IMR-90 (cell line): Measurements from ENCODE around the gene DPYD. TPM values are rescaled to one million over a fixed set of nuclear protein-coding genes. Genes with fewer than 3 reads are reported as not detected.

Experiments
- ATAC-seq: fragments of 200-7000 bp; cut with Tn5 transposase; 2 replicates; pipeline ENCODE4 v1.9.1; 2020; ENCODE audit warnings: low read depth, mild to moderate bottlenecking, moderate library complexity
- BruUV-seq: library from RNA; stranded (reverse); fragments of 400-500 nt; replicated peaks from 2 replicates; lab custom pipeline; 2021; lab: Mats Ljungman, UMichigan
- CTCF ChIA-PET: fragments of 300-600 bp; formaldehyde crosslinking; extraction: SDS; loops from one replicate; lab custom pipeline; 2021; ENCODE audit warnings: antibody characterized with exemption; lab: Yijun Ruan, JAX
- POLR2A ChIA-PET: fragments of 300-600 bp; sonication (Branson Sonifier 250); formaldehyde crosslinking; loops from one replicate; lab custom pipeline; 2022; ENCODE audit warnings: antibody characterized with exemption; ENCODE audit not compliant: unreplicated experiment; lab: Charles Lee
- DNase-seq: peaks from one replicate; pipeline ENCODE4 v3.0.0; 2013
- H2AFZ ChIP-seq: replicated peaks from 2 replicates; pipeline ENCODE3; 2013; ENCODE audit warnings: low read length, mild to moderate bottlenecking; ENCODE audit not compliant: poor library complexity
- H2AK5ac ChIP-seq: 2 replicates; pipeline ENCODE4 v1.6.1; 2013; ENCODE audit warnings: low read depth, low read length, inconsistent platforms
- H2AK9ac ChIP-seq: replicated peaks from 2 replicates; pipeline ENCODE3; 2013; ENCODE audit warnings: mild to moderate bottlenecking, low read depth, low read length, moderate library complexity; ENCODE audit not compliant: poor library complexity
- H2BK120ac ChIP-seq: 2 replicates; pipeline ENCODE4 v1.6.1; 2013; ENCODE audit warnings: low read depth, low read length, inconsistent platforms
- H2BK15ac ChIP-seq: 3 replicates; pipeline ENCODE4 v1.6.1; 2013; ENCODE audit warnings: low read depth, low read length, inconsistent platforms
- H2BK20ac ChIP-seq: 2 replicates; pipeline ENCODE4 v1.6.1; 2013; ENCODE audit warnings: low read depth, mild to moderate bottlenecking, inconsistent platforms, low read length, moderate library complexity
- H2BK5ac ChIP-seq: 2 replicates; pipeline ENCODE4 v1.6.1; 2013; ENCODE audit warnings: mild to moderate bottlenecking, low read depth, low read length, inconsistent platforms; ENCODE audit not compliant: poor library complexity, severe bottlenecking
- H3K14ac ChIP-seq: replicated peaks from 2 replicates; pipeline ENCODE4 v1.6.1; 2013; ENCODE audit warnings: low read depth, low read length, inconsistent platforms
- H3K18ac ChIP-seq: 2 replicates; pipeline ENCODE4 v1.6.1; 2013; ENCODE audit warnings: low read depth, low read length, control low read depth
- H3K23ac ChIP-seq: 2 replicates; pipeline ENCODE4 v1.6.1; 2013; ENCODE audit warnings: low read depth, low read length, inconsistent platforms
- H3K27ac ChIP-seq: 2 replicates; pipeline ENCODE4 v1.5.1; 2013; ENCODE audit warnings: mild to moderate bottlenecking, control low read depth, low read length; ENCODE audit not compliant: insufficient read depth
- H3K27me3 ChIP-seq: 2 replicates; pipeline ENCODE4 v1.6.1; 2013; ENCODE audit warnings: low read length; ENCODE audit not compliant: control insufficient read depth, insufficient read depth
- H3K36me3 ChIP-seq: 2 replicates; pipeline ENCODE4 v1.6.1; 2013; ENCODE audit warnings: low read length, mixed read lengths; ENCODE audit not compliant: control insufficient read depth, insufficient read depth
- H3K4ac ChIP-seq: 2 replicates; pipeline ENCODE4 v1.6.1; 2013; ENCODE audit warnings: low read depth, low read length, inconsistent platforms
- H3K4me1 ChIP-seq: 2 replicates; pipeline ENCODE4 v1.6.1; 2013; ENCODE audit warnings: low read length, mixed read lengths; ENCODE audit not compliant: control insufficient read depth, insufficient read depth
- H3K4me2 ChIP-seq: 2 replicates; pipeline ENCODE4 v1.6.1; 2013; ENCODE audit warnings: low read depth, mild to moderate bottlenecking, control low read depth, low read length, moderate library complexity
- H3K4me3 ChIP-seq: 2 replicates; pipeline ENCODE4 v1.5.1; 2013; ENCODE audit warnings: low read depth, mild to moderate bottlenecking, control low read depth, low read length, moderate library complexity; ENCODE audit not compliant: insufficient read depth
- H3K56ac ChIP-seq: 2 replicates; pipeline ENCODE4 v1.6.1; 2013; ENCODE audit warnings: low read length, inconsistent platforms; ENCODE audit not compliant: insufficient read depth; ENCODE audit errors: extremely low read depth
- H3K79me1 ChIP-seq, 2 experiments: 2 replicates each; pipeline ENCODE4 v1.6.1; 2013; ENCODE audit warnings: low read length in 2 of 2, inconsistent platforms in 1 of 2, low read depth in 1 of 2
- H3K9ac ChIP-seq: 2 replicates; pipeline ENCODE4 v1.6.1; 2013; ENCODE audit warnings: low read depth, low read length, control low read depth
- H3K9me1 ChIP-seq: 2 replicates; pipeline ENCODE4 v1.6.1; 2013; ENCODE audit warnings: low read length, inconsistent platforms; ENCODE audit not compliant: insufficient read depth
- H3K9me3 ChIP-seq: 2 replicates; pipeline ENCODE4 v1.6.1; 2013; ENCODE audit warnings: low read length; ENCODE audit not compliant: control insufficient read depth, insufficient read depth
- H4K20me1 ChIP-seq: 2 replicates; pipeline ENCODE4 v1.6.1; 2013; ENCODE audit warnings: low read length, inconsistent platforms; ENCODE audit not compliant: insufficient read depth
- H4K5ac ChIP-seq: 2 replicates; pipeline ENCODE4 v1.6.1; 2013; ENCODE audit warnings: mild to moderate bottlenecking, low read depth, low read length, control low read depth
- H4K8ac ChIP-seq, 2 experiments: 2 replicates each; pipeline ENCODE4 v1.6.1; 2013; ENCODE audit warnings: low read depth in 2 of 2, low read length in 2 of 2, control low read depth in 1 of 2, inconsistent platforms in 1 of 2
- H4K91ac ChIP-seq: 2 replicates; pipeline ENCODE4 v1.6.1; 2013; ENCODE audit warnings: low read depth, low read length, inconsistent platforms; ENCODE audit not compliant: insufficient read depth
- BHLHE40 ChIP-seq: fragments of 150-350 bp; IDR thresholded peaks from 2 replicates; pipeline ENCODE4 v1.6.1; 2016; ENCODE audit warnings: mild to moderate bottlenecking, low read depth, low read length
- CEBPB ChIP-seq: IDR thresholded peaks from 2 replicates; pipeline ENCODE4 v1.6.1; 2012; ENCODE audit warnings: low read depth, low read length, improper control_type of control experiment
- CHD1 ChIP-seq: IDR thresholded peaks from 2 replicates; pipeline ENCODE4 v1.6.1; 2012; ENCODE audit warnings: low read depth, low read length, improper control_type of control experiment
- CTCF ChIP-seq: conservative IDR thresholded peaks from 2 replicates; pipeline ENCODE4 v1.5.1; 2012; ENCODE audit warnings: mild to moderate bottlenecking, low read depth, low read length, improper control_type of control experiment
- MAFK ChIP-seq: IDR thresholded peaks from 2 replicates; pipeline ENCODE4 v1.6.1; 2012; ENCODE audit warnings: low read depth, low read length, improper control_type of control experiment
- MXI1 ChIP-seq: IDR thresholded peaks from 2 replicates; pipeline ENCODE4 v1.6.1; 2012; ENCODE audit warnings: low read depth, mild to moderate bottlenecking, low read length, moderate library complexity, borderline replicate concordance
- NFE2L2 ChIP-seq: fragments of 150-350 bp; IDR thresholded peaks from 2 replicates; pipeline ENCODE4 v1.6.1; 2016; ENCODE audit warnings: low read depth, mild to moderate bottlenecking, low read length
- POLR2A ChIP-seq: IDR thresholded peaks from 2 replicates; pipeline ENCODE4 v1.6.1; 2012; ENCODE audit warnings: mild to moderate bottlenecking, low read depth, low read length
- RCOR1 ChIP-seq: IDR thresholded peaks from 2 replicates; pipeline ENCODE4 v1.6.1; 2012; ENCODE audit warnings: mild to moderate bottlenecking, low read length, improper control_type of control experiment; ENCODE audit not compliant: insufficient replicate concordance
- SMC3 ChIP-seq: fragments of 150-350 bp; IDR thresholded peaks from 2 replicates; pipeline ENCODE4 v1.6.1; 2016; ENCODE audit warnings: low read depth, mild to moderate bottlenecking, antibody characterized with exemption, low read length, moderate library complexity
- WGBS, 2 experiments: methylation state at CpG; one replicate each; pipeline versions ENCODE4 v1.1.5 to v1.1.7; 2013; ENCODE audit warnings: missing lambda C conversion rate in 2 of 2; ENCODE audit not compliant: insufficient read length in 1 of 2; ENCODE audit errors: extremely low coverage in 2 of 2; 5-methylcytosine and 5-hydroxymethylcytosine counted together
- dilution Hi-C: fragments of 300-500 bp; cut with HindIII; formaldehyde crosslinking; loops from one replicate; pipeline ENCODE4 v1.14.3; 2018; ENCODE audit warnings: low sequenced_read_pairs; ENCODE audit not compliant: unreplicated experiment
- in situ Hi-C: fragments of 300-500 bp; cut with MboI; formaldehyde crosslinking; loops from 3 replicates; pipeline ENCODE4 v1.14.3; 2019; ENCODE audit warnings: low sequenced_read_pairs, inconsistent platforms, mixed read lengths
- intact Hi-C: fragments of 100-400 bp; cut with micrococcal nuclease; formaldehyde crosslinking; loops from 2 replicates; pipeline ENCODE4 v1.10.0; 2022
- polyA plus RNA-seq, 3 experiments: library from polyadenylated mRNA; depleted of rRNA; stranded (reverse); fragments of >200 nt; gene quantifications; 2 replicates each; pipeline ENCODE4 v1.2.3, GENCODE V29; 2012; ENCODE audit warnings: low replicate concordance in 1 of 3
- total RNA-seq: library from RNA; depleted of rRNA; stranded (reverse); fragments of >200 nt; gene quantifications from 2 replicates; pipeline ENCODE4 v1.2.3, GENCODE V29; 2012
- TF ChIP-seq, protein P1 (sequence below): fragments of 150-350 bp; IDR thresholded peaks from 2 replicates; pipeline ENCODE4 v1.6.1; 2017; ENCODE audit warnings: mild to moderate bottlenecking, antibody characterized with exemption, low read length, low read depth
- TF ChIP-seq, protein P2 (sequence below): fragments of 150-350 bp; IDR thresholded peaks from 2 replicates; pipeline ENCODE4 v1.6.1; 2016; ENCODE audit warnings: low read depth, mild to moderate bottlenecking, low read length, moderate library complexity, borderline replicate concordance

DPYD gene
- total and polyA plus RNA-seq, 2 of the 4 experiments (the other 2 are of a cell fraction): 9.3 to 47.3 TPM

GRCh38 chr1:97044159-97044760 lies 876.6 kb downstream of the DPYD start:
- H3K4me3 ChIP-seq: no peak overlapping the region
- POLR2A ChIA-PET: no interaction called here
- H3K27ac ChIP-seq: no peak overlapping the region
- H3K36me3 ChIP-seq: no peaks in the 10 kb centered on the region
- no peaks in the 10 kb centered on the region; the same call in 1 of the 2 replicates for H3K4me1 ChIP-seq
- H3K9me1 ChIP-seq: peaks cover 2% of the 10 kb centered on the region; the same call in 1 of the 2 replicates
- in situ Hi-C loops: no loop called here
- H2BK15ac ChIP-seq: no peak overlapping the region
- no peak overlapping the region for H4K91ac ChIP-seq
- H2AK5ac ChIP-seq: no peak overlapping the region
- no peak overlapping the region for H3K23ac ChIP-seq
- no peaks in the 10 kb centered on the region for H3K27me3 ChIP-seq
- no peak for ATAC-seq
- TF ChIP-seq CHD1: no peak
- no peak for TF ChIP-seq RCOR1
- TF ChIP-seq POLR2A: no peak
- no peak for TF ChIP-seq CTCF
- TF ChIP-seq BHLHE40: no peak
- no peak for TF ChIP-seq SMC3
- TF ChIP-seq MXI1: no peak
- TF ChIP-seq CEBPB: no peak
- no peak for TF ChIP-seq NFE2L2
- TF ChIP-seq MAFK: no peak
- TF ChIP-seq, protein P1, sequence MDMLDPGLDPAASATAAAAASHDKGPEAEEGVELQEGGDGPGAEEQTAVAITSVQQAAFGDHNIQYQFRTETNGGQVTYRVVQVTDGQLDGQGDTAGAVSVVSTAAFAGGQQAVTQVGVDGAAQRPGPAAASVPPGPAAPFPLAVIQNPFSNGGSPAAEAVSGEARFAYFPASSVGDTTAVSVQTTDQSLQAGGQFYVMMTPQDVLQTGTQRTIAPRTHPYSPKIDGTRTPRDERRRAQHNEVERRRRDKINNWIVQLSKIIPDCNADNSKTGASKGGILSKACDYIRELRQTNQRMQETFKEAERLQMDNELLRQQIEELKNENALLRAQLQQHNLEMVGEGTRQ: no peak
- TF ChIP-seq, protein P2, sequence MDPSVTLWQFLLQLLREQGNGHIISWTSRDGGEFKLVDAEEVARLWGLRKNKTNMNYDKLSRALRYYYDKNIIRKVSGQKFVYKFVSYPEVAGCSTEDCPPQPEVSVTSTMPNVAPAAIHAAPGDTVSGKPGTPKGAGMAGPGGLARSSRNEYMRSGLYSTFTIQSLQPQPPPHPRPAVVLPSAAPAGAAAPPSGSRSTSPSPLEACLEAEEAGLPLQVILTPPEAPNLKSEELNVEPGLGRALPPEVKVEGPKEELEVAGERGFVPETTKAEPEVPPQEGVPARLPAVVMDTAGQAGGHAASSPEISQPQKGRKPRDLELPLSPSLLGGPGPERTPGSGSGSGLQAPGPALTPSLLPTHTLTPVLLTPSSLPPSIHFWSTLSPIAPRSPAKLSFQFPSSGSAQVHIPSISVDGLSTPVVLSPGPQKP: no peak
- H4K20me1 ChIP-seq: no peaks in the 10 kb centered on the region
- dilution Hi-C loops: no loop called here
- no peak overlapping the region for H3K14ac ChIP-seq
- H3K4ac ChIP-seq: no peak overlapping the region
- H2AK9ac ChIP-seq: no peak overlapping the region
- WGBS, 2 experiments: 100% methylated on average over 3 of the region's 7 CpGs; no CpG with 5 or more reads in 1 of the 2 experiments
- H3K56ac ChIP-seq: no peak overlapping the region
- intact Hi-C loops: no loop called here
- no peak overlapping the region for H3K9ac ChIP-seq
- H2BK5ac ChIP-seq: no peak overlapping the region
- no peaks in the 10 kb centered on the region for H3K79me1 ChIP-seq
- no peak overlapping the region for H4K8ac ChIP-seq
- H4K5ac ChIP-seq: no peak overlapping the region
- CTCF ChIA-PET: no interaction called here
- peaks cover 7% of the 10 kb centered on the region for H3K9me3 ChIP-seq
- H3K18ac ChIP-seq: no peak overlapping the region
- H2BK20ac ChIP-seq: no peak overlapping the region
- no peak for DNase-seq
- BruUV-seq: no TSS peak
- H3K4me2 ChIP-seq: no peak overlapping the region
- H2AFZ ChIP-seq: no peak overlapping the region
- no peak overlapping the region for H2BK120ac ChIP-seq
